Activated CD4-positive, alpha-beta T cell treated with anti-CD3 and anti-CD28 coated beads, Interleukin-2, amount 10 ng/mL, durations not matched to agents 7 days and 5 days (primary cell): Measurements from ENCODE around the gene SULT1C4. TPM values are rescaled to one million over a fixed set of nuclear protein-coding genes. Genes with fewer than 3 reads are reported as not detected.

ENCODE experiments used
- CTCF ChIA-PET: fragments of 350-600 bp; sonication (Branson Sonifier 250); formaldehyde crosslinking; loops from one replicate; lab custom pipeline; 2021; ENCODE audit warnings: antibody characterized with exemption; lab: Charles Lee
- POLR2A ChIA-PET: fragments of 350-600 bp; sonication (Branson Sonifier 250); formaldehyde crosslinking; loops from one replicate; lab custom pipeline; 2021; ENCODE audit warnings: antibody characterized with exemption; lab: Charles Lee
- DNase-seq: peaks from one replicate; pipeline ENCODE4 v3.0.0-alpha.2; 2020
- H3K27ac Mint-ChIP-seq: one replicate; pipeline ENCODE4 v1.8.0; 2021; ENCODE audit warnings: mild to moderate bottlenecking, moderate library complexity, mixed read lengths
- H3K27me3 Mint-ChIP-seq: one replicate; pipeline ENCODE4 v1.8.0; 2021; ENCODE audit warnings: mixed read lengths
- H3K36me3 Mint-ChIP-seq: one replicate; pipeline ENCODE4 v1.8.0; 2021; ENCODE audit warnings: low read depth, mixed read lengths
- H3K4me1 Mint-ChIP-seq: one replicate; pipeline ENCODE4 v1.8.0; 2021; ENCODE audit warnings: mixed read lengths
- H3K4me3 Mint-ChIP-seq: one replicate; pipeline ENCODE4 v1.8.0; 2021; ENCODE audit warnings: mild to moderate bottlenecking, moderate library complexity, mixed read lengths
- H3K9me3 Mint-ChIP-seq: one replicate; pipeline ENCODE4 v1.8.0; 2021; ENCODE audit warnings: mixed read lengths
- total RNA-seq, 2 experiments: library from RNA; stranded (reverse); gene quantifications; one replicate each; pipeline ENCODE4 v1.2.3, GENCODE V29; 2021

Gene SULT1C4
- total RNA-seq, 2 experiments from 2014 or later: not detected

GRCh38 chr2:108404784-108405397 is 27.1 kb downstream of the SULT1C4 start:
- no peak overlapping the region for H3K27ac Mint-ChIP-seq
- no peaks in the 10 kb centered on the region for H3K4me1 Mint-ChIP-seq
- peaks cover 19% of the 10 kb centered on the region for H3K9me3 Mint-ChIP-seq
- no peaks in the 10 kb centered on the region for H3K36me3 Mint-ChIP-seq
- DNase-seq: no peak
- CTCF ChIA-PET: interaction anchor here (0.8 kb wide), 1 partner anchor 16 kb away, joined by 4 read pairs; no protein-coding TSS in a partner anchor
- POLR2A ChIA-PET: no interaction called here
- no peak overlapping the region for H3K4me3 Mint-ChIP-seq
- H3K27me3 Mint-ChIP-seq: peaks cover 6% of the 10 kb centered on the region

- H3K4me3 Mint-ChIP-seq: no peak overlapping the region
- H3K27ac Mint-ChIP-seq: no peak overlapping the region
- no peaks in the 10 kb centered on the region for H3K36me3 Mint-ChIP-seq
- H3K9me3 Mint-ChIP-seq: peaks cover 19% of the 10 kb centered on the region
- H3K4me1 Mint-ChIP-seq: no peaks in the 10 kb centered on the region
- peaks cover 6% of the 10 kb centered on the region for H3K27me3 Mint-ChIP-seq
- no peak for DNase-seq
- CTCF ChIA-PET: no interaction called here
- POLR2A ChIA-PET: no interaction called here
Measured at GRCh38 chr2:108407864-108408729, 30.3 kb downstream of the SULT1C4 start.

GRCh38 chr2:108409768-108410167 is 32.0 kb downstream of the SULT1C4 start:
- no peak for DNase-seq
- Mint-ChIP-seq H3K27ac (no peak overlapping the region), H3K27me3 (peaks cover 9% of the 10 kb centered on the region), H3K4me1 (no peaks in the 10 kb centered on the region), H3K9me3 (peaks cover 14% of the 10 kb centered on the region), H3K36me3 (no peaks in the 10 kb centered on the region), H3K4me3 (no peak overlapping the region)
- ChIA-PET CTCF (interaction anchor here (0.6 kb wide), 1 partner anchor 22 kb away, joined by 4 read pairs; no protein-coding TSS in a partner anchor), POLR2A (no interaction called here)

DNA sequence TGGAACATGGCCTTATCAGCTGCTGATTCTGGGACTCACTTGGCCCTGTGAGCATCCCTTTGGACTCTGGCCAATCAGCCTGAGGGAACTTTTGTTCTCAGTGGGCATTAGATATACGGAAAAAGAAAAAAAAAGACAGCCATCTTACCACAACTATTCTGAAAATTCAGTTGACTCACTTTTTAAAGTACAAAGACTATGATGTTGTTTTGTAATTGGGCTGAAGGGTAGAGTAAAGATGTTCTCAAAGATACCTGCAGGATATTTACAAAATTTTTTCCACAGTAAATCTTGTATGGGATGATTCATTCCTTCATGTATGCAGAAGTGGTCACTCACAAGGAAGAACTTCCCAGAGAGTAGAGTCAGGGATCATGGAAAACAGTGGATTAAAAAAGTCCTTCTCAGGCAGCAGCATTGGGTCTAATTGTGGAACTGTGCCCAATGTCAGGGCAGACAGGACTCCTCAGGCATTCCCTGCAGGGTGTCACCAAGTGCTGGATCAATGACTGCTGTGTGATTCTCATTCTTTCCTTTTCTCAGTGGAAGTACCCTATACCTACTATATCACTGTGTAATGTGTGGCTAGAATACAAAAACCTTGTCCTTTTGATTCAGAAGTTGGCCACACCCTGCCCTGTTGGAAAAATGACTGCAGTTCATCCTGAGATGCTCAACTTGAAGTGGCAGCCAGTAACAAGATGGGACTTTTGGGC is 35.4 kb downstream of the SULT1C4 start:
- DNase-seq: no peak
- ChIA-PET CTCF (no interaction called here), POLR2A (no interaction called here)
- Mint-ChIP-seq H3K4me1 (no peaks in the 10 kb centered on the region), H3K36me3 (no peaks in the 10 kb centered on the region), H3K27ac (no peak overlapping the region), H3K4me3 (no peak overlapping the region), H3K9me3 (no peaks in the 10 kb centered on the region), H3K27me3 (peaks cover 9% of the 10 kb centered on the region)

GRCh38 chr2:108413711-108414095 is 35.9 kb downstream of the SULT1C4 start:
- DNase-seq: no peak
- ChIA-PET POLR2A (no interaction called here), CTCF (no interaction called here)

DNA sequence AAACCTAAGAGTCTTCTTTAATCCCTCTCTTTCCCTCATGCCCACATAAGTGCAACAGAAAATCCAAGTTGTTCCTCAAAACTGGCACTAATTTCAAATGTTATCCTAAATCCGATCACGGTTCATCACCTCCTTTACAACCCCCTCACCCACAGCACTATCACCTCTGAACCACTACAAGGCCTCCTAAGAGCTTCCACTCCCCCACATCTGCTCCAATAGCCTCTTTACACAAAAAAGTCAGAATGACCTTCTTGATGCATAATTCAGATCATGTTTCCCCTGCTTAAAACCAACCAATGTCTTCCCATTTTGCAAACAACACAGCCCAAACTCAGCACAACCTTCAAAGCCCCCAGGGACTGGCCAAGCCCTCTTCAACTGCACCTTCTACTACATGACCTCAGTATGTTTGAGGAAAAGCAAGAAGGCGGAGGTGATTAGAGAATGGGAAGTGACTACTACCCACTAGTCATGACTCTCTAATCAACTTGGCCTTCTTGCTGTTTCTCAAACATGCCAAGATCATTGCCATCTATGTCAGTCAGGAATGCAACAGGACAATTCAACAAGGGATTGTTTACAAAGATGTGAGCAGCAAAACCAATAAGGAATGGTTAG is 36.6 kb downstream of the SULT1C4 start:
- Mint-ChIP-seq H3K4me1 (no peaks in the 10 kb centered on the region), H3K36me3 (no peaks in the 10 kb centered on the region), H3K27ac (no peak overlapping the region), H3K4me3 (no peak overlapping the region), H3K9me3 (no peaks in the 10 kb centered on the region), H3K27me3 (peaks cover 4% of the 10 kb centered on the region)
- no peak for DNase-seq
- ChIA-PET CTCF (no interaction called here), POLR2A (no interaction called here)

More at GRCh38 chr2:108413711-108414095, 35.9 kb downstream of the SULT1C4 start:
- Mint-ChIP-seq H3K27me3 (peaks cover 9% of the 10 kb centered on the region), H3K4me1 (no peaks in the 10 kb centered on the region), H3K36me3 (no peaks in the 10 kb centered on the region), H3K9me3 (no peaks in the 10 kb centered on the region), H3K27ac (no peak overlapping the region), H3K4me3 (no peak overlapping the region)

DNA sequence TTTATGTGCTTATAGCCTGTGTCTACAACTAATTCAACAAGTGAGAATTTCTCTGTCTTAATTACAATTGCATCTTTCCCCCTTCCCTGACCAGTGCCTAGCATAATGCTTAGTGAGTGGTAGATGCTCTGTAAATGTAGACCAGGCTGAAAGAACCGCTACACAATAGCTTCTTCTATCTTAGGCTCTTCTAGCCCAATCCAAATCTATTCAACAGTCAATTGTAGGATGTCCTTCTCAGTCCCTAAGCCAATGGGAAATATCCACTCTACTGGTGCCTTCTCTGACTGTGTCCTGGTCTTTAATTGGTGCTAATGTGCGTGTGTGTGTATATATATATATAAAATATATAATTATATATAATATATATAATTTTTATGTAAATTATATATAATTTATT is 37.2 kb downstream of the SULT1C4 start:
- no peaks in the 10 kb centered on the region for H3K4me1 Mint-ChIP-seq
- H3K4me3 Mint-ChIP-seq: no peak overlapping the region
- peaks cover 4% of the 10 kb centered on the region for H3K27me3 Mint-ChIP-seq
- H3K36me3 Mint-ChIP-seq: no peaks in the 10 kb centered on the region
- H3K27ac Mint-ChIP-seq: no peak overlapping the region
- no peak for DNase-seq
- CTCF ChIA-PET: no interaction called here
- POLR2A ChIA-PET: no interaction called here
- H3K9me3 Mint-ChIP-seq: no peaks in the 10 kb centered on the region

DNA sequence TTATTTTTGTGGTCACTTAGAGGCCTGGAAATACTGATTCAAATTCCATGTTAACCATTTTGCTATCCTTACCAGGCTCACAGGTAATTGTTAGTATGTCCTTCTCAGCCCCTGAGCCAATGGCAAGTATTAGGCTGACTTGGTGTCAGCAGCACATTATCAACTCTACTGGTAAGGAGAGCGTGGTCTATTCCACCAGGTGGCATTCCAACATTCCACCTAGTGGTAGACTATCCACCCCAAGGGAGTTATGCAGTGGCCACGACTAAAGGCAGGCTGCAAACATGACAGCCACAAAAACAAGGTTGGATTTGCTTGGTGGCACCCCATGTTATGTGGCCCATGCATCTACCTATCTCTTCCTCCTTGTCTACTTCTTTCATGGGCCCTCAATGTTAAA is 39.5 kb downstream of the SULT1C4 start:
- no peak for DNase-seq
- POLR2A ChIA-PET: no interaction called here
- H3K36me3 Mint-ChIP-seq: no peaks in the 10 kb centered on the region
- CTCF ChIA-PET: no interaction called here
- H3K27me3 Mint-ChIP-seq: peaks cover 4% of the 10 kb centered on the region
- no peak overlapping the region for H3K27ac Mint-ChIP-seq
- no peaks in the 10 kb centered on the region for H3K9me3 Mint-ChIP-seq
- no peak overlapping the region for H3K4me3 Mint-ChIP-seq
- no peaks in the 10 kb centered on the region for H3K4me1 Mint-ChIP-seq

DNA sequence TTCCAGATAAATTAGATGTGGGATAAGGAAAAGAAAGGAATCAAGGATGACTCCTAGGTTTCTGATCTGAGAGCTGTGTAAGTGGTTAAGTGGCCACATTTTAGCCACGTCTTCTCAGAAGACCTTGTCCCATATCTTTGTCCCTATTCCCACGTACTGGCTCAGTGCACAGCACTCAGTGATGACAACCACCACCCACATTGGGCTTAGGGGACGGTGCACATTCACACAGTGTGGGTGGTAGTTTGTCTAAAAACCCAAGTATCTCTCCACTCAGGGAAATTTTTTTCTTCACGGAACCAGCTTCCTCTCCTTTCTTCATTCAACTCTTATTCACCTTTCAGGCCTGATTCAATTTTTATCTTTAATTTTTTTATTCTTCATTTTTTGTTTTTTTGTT is 40.7 kb downstream of the SULT1C4 start:
- no peaks in the 10 kb centered on the region for H3K9me3 Mint-ChIP-seq
- no peaks in the 10 kb centered on the region for H3K36me3 Mint-ChIP-seq
- H3K4me3 Mint-ChIP-seq: no peak overlapping the region
- DNase-seq: no peak
- peaks cover 4% of the 10 kb centered on the region for H3K27me3 Mint-ChIP-seq
- ChIA-PET POLR2A (no interaction called here), CTCF (no interaction called here)
- no peaks in the 10 kb centered on the region for H3K4me1 Mint-ChIP-seq
- no peak overlapping the region for H3K27ac Mint-ChIP-seq

- POLR2A ChIA-PET: no interaction called here
- Mint-ChIP-seq H3K27me3 (no peaks in the 10 kb centered on the region), H3K36me3 (no peaks in the 10 kb centered on the region), H3K9me3 (no peaks in the 10 kb centered on the region), H3K27ac (no peak overlapping the region), H3K4me1 (no peaks in the 10 kb centered on the region), H3K4me3 (no peak overlapping the region)
- DNase-seq: no peak
- CTCF ChIA-PET: no interaction called here
Measured at GRCh38 chr2:108423067-108423466, 45.3 kb downstream of the SULT1C4 start.

DNA sequence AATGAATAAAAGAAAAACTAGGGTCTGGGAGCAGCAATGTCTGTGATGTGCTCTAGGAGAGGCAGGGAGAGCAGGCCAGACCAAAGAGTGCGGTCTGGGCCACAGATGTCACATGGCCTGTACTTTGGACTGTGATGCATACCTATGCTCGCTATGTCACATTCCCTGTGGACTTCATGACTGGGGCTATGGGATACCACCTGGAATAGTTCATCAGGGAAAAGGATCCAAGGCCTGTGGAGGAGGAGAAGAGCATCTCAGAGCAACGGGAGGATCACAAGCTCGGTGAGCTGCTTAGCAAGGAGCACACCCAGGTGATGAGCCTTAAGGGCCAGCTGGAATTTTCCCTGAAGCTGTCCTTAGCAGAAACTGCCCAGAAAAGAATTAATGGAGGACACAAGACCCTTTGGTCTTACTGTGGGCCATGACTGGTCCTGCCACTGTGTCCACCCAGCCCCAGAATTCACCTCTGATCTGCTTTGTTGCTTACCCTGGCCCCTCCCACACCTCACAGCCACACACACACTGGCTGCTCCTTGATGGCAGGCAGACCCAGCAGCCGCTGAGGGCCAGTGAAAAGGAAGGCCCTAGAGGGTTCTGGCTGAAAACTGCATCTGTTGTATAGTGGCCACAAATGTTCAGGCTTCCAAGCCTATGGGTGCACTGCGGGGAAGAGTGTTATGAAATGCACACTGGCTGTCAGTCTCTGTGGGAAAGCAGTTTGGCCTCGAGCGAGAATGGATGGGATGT is 45.9 kb downstream of the SULT1C4 start:
- Mint-ChIP-seq H3K36me3 (no peaks in the 10 kb centered on the region), H3K27ac (no peak overlapping the region), H3K4me1 (no peaks in the 10 kb centered on the region), H3K9me3 (no peaks in the 10 kb centered on the region), H3K27me3 (no peaks in the 10 kb centered on the region), H3K4me3 (no peak overlapping the region)
- ChIA-PET CTCF (interaction anchor here (0.7 kb wide), 1 partner anchor 22 kb away, joined by 3 read pairs; no protein-coding TSS in a partner anchor), POLR2A (no interaction called here)
- DNase-seq: no peak
